ENCODE data around the gene CAPS.

DNA sequence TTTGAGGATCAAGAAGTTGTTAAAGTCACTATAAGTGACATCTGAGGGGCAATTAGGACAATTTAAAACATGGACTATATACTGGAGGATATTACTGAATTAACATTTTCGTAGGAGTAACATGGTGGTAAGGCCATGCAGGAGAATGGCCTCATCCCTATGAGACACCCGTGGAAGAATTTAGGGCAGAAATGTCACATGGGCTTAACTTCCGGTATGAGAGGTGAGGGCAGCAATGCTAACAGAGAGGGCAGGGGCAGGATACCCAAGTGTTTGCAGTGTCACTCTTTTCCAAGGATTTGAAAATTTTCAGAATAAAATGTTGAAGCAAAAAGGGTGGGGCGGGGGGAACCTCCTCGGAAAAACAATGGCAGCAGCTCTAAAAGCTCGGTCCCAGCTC, 40.2 kb downstream of the CAPS start:
- TF ChIP-seq YY1 (IDR thresholded peaks at IDR 0.05; ENCODE audit: insufficient read depth, insufficient read length) = no peak
- TF ChIP-seq SUZ12 (IDR thresholded peaks at IDR 0.05; ENCODE audit: extremely low read depth, insufficient read depth, insufficient read length) = no peak
- no peak for TF ChIP-seq ZNF274 (IDR thresholded peaks at IDR 0.05; ENCODE audit: low read depth, low read length)

Data from NT2/D1 (cell line).